SH-SY5Y (cell line): Measurements from ENCODE around the gene ALG6.

Experiments used
- GATA2 ChIP-seq: IDR thresholded peaks from 2 replicates; pipeline ENCODE4 v1.6.1; 2011; ENCODE audit warnings: mild to moderate bottlenecking, low read depth, low read length
- GATA3 ChIP-seq: IDR thresholded peaks from 2 replicates; pipeline ENCODE4 v1.6.1; 2011; ENCODE audit warnings: low read depth, mild to moderate bottlenecking, low read length, moderate library complexity

ALG6 gene

DNA sequence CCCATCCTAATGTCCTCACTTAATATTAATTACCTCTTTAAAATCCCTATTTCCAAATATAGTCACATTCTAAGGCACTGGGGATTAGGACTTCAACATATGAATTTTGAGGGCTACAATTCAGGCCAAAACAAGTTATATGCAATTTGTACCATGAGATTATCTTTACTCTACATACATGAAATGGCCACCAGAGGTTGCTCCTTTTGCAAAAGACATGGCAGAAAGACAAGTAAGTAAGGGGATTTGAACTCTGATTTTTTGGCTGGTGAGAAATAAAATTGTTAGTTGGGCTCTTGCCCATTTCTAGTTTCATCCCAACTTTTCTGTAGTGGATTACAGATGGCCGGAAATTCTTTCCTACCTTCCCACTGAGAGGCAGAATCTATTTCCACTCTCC is 4.8 kb upstream of the ALG6 start:
- no peak for TF ChIP-seq GATA2

DNA sequence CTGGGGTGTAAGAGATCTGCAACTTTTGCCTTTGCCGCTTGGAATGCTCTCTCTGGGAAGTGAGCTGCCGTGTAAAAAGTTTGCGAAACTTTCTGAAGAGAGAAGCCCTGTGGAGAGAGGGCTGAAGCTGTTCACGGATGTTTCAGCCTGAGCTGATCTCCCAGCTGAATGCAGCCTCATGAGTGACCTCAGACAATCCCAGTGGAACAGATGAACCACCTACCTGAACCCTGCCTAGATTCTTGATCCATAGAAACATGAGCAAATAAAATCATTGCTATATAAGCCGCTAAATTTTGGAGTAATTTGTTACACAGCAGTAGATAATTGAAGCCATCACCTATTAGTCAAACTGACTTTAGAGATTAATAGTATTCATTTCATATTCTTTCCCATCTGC is 4.4 kb upstream of the ALG6 start:
- TF ChIP-seq GATA3 (no peak), GATA2 (no peak)

DNA sequence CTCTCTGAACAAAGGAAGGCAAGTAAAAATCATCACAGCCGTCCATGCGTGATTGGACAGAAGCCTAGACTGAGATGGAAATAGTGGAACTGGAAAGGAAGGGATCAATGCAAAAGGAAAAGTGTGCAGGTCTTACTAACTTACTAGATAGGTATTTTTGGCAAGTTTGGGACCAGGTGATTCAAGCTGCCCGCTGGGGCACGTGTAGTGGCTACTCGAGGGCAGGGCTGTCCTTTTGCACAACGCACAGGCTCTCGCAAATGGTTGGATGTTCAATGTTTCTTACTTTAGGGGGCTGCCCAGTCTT is 566 bp upstream of the ALG6 start:
- TF ChIP-seq GATA3 = no peak
- no peak for TF ChIP-seq GATA2

DNA sequence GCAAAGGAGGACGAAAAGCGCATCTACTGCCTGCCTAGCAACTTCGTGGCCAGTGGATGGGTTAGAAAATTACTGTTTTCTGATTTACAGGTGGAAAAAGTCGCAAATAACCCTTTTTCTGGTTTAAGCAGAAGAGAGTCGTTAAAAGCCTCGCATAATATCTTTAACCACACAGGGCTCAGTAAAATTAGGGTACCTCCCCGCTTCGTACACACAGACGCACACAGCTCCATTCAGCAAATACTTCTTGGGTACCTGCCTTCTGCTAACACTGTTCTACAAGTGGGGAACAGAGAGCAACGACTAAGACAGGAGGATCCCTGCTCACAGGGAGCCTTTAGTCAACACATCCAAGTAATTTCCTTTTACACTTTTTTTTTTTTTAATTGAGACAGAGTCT is 704 bp downstream of the ALG6 start:
- TF ChIP-seq GATA2 (no peak), GATA3 (no peak)

DNA sequence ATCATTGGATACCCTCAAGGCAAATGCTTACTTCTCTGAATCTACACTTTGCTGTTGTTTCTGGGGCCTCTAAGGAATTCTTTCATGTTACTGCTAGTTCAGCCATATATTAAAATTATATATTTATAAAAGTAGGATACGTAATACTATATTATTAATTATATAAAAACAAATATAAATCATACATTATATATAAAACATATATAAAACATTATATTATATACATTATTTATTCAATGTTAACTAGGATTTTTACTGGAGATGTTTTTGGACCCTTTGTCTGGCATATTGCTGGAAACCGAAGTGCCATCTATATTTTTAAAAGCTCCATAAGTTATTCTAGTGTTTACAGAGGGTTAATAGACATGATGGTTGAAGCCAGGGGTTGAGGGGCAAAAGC is 12.2 kb downstream of the ALG6 start:
- TF ChIP-seq GATA2 = no peak
- TF ChIP-seq GATA3 = no peak

DNA sequence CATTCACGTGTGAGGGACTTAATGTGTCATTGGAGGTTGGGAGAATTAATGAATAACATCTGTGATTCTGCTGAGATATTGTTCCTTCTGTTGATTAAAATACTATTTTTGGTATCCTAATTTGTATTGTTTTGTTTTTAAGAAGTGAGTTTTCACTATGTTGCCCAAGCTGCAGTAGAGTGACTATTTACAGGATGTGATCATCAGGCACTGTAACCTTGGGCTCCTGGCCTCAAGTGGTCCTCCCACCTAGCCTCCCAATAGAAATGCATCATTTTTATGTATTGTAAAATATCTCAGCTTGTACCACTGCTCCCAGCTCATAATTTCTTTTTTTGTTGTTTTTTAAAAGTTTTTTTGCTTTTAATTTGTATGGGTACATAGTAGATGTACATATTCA is 14.3 kb downstream of the ALG6 start:
- TF ChIP-seq GATA3 (no peak), GATA2 (no peak)

DNA sequence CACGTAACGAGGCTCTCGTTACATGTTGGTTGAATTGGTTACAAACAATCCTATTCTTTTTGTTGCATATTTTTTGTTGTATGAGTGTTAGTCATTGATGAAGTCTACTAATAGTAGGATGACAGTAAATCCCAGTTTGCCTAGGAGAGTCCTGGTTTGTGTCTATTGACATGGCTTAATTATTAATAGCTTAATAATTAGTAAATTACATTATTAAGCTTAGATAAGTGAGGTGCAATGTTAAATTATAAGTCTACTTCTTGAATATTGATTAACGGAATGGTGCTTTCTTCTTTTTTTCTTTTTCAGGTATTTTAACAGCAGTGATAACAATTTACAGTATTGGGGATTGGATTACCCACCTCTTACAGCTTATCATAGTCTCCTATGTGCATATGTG is 34.5 kb downstream of the ALG6 start:
- TF ChIP-seq GATA2 (no peak), GATA3 (no peak)

DNA sequence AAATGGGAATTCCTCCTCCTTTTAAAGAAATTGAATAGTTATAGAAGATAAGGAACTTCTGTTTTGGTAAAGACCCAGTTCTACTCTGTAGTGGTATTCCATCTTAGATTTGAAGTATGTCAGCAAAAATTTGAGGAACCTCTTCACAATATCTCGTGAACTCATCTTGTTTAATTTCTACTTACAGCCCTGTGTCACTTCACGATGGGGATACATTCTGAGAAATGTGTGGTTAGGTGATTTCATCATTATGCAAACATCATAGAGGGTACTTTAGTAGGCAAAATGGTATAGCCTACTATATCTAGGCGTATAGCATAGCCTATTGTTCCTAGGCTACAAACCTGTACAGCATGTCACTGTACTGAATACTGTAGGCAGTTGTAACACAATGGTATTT is 36.0 kb downstream of the ALG6 start:
- TF ChIP-seq GATA3 (no peak), GATA2 (no peak)

DNA sequence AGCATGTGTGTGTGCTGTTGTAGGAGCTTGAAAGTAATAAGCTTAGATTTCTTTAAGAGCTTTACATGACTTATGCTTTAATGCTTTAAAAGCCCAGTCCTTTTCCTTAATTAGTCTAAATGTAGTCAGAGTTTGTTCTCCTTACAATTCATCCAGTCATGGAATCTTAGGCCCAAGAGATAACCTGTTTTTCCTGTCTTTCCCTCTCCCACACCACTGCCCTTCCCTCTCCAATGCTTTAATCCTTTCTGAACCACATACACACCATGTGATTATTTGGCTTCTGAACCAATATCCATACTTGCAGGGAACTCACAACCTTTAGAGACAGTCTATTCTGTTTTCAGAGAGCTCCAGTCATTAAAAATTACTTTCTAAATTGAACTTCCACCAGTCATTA is 37.6 kb downstream of the ALG6 start:
- TF ChIP-seq GATA2 = no peak
- TF ChIP-seq GATA3 = no peak

DNA sequence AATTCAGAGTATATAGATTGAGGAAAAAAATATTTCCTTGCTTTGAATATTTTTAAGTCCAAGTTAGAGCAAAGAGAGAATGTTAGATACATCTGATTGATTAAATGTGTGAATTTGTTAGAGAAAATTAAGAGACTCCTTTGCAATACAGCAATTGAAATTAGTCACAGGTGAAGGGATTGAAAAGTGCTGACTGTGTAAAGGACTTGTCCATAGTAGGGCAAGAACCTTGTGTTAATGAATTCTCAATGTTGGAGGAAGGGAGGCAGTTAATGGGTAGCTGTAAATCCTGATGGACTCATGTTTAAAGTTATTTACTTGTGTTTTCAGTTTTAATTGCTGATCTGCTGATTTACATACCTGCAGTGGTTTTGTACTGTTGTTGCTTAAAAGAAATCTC is 38.6 kb downstream of the ALG6 start:
- TF ChIP-seq GATA3 (no peak), GATA2 (no peak)

DNA sequence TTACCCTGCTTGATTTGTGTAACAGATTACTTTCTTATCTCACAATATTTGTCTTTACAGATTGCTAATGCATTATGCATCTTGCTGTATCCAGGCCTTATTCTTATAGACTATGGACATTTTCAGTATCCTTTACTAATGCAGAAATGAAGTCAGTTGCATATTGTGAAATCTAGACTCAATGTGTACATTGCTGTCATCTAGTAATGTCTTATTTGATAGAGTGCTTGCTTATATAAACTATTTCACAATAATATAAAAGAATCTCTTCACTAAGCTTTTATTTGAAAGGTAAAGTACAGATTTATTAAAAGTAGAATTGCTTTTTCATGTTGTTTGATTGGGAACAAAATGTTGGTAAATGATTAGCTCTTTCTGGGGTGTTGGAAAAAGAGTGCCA is 39.6 kb downstream of the ALG6 start:
- TF ChIP-seq GATA2 (no peak), GATA3 (no peak)

DNA sequence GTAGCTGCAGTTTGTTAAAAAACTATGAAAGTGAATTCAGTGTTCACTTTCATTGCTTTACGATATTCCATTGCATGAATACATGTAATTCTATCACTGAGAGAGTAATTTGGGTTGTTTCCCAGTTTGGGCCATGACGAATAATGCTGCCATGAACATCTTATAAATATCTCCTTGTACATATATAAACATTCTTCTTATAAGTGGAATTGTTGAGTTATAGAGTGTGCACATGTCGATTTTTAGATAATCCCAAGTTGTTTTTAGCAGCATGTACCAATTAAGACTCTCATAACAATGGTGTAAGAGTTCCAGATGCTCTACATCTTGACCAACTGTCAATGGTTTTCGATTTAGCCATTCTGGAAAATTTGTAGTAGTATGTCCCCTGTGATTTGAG is 40.9 kb downstream of the ALG6 start:
- TF ChIP-seq GATA2 (no peak), GATA3 (no peak)

DNA sequence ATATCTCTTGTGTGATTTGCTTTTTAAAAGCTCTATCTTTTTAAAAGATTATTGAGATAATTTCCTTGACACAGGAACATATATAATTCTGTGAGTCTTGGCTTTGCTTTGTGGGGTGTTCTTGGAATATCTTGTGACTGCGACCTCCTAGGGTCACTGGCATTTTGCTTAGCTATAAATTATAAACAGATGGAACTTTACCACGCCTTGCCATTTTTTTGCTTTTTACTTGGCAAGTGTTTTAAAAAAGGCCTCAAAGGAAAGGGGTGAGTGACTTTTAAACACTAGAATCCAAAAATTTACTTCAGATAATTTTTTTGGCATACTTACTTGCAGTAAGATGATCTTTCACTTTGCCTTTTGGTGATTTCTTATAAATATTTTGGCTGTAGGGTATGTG is 43.6 kb downstream of the ALG6 start:
- TF ChIP-seq GATA2 (no peak), GATA3 (no peak)

DNA sequence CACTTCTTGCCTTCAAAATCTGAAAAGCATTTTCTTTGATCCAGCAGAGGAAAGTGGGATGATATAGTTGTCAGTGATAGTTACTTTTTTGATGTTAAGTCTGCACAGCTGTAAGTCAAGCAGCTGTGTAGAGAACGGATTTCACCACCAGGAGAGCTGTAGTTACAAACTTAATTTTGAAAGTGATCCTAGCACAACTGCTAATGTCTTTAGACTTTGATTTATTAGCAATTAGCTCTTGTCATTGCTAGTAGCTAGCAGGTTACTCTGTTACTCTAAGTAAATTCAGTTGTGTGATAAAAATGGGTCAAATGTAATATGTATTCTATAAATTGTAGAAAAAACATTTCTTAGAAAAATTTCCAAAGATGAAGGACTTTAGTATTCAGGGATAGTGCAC is 46.0 kb downstream of the ALG6 start:
- TF ChIP-seq GATA3 (no peak), GATA2 (no peak)

DNA sequence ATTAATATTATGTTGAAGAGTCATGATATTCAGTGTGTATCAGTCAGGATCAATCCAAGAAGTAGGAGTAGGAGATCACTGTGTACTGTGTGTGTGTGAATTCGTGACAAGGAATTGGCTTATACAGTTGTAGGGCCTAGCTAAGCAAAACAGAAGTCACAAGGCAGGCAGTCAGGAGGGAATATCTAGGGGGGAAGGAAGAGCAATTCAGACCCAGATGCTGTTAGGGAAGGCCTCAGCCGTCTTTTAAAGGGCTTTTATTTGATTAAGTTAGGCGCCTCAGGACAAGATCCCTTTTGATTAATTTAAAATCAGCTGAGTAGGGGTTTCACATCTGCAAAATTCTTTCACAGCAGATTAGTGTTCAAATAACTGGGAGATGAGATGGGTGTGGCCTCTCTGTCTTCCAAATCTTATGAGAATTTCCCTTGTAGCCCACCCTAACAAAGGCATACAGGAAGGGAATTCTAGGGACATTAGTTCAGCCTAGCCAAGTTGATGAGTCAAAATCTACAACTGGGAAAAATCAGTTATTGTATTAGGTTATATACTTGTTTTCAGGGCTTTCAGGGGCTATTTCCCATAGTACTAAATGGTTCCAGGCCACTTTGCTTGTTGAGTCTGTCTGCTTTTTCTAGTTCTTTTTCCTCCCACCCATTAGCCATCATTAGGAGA is 47.4 kb downstream of the ALG6 start:
- TF ChIP-seq GATA2 (no peak), GATA3 (no peak)

DNA sequence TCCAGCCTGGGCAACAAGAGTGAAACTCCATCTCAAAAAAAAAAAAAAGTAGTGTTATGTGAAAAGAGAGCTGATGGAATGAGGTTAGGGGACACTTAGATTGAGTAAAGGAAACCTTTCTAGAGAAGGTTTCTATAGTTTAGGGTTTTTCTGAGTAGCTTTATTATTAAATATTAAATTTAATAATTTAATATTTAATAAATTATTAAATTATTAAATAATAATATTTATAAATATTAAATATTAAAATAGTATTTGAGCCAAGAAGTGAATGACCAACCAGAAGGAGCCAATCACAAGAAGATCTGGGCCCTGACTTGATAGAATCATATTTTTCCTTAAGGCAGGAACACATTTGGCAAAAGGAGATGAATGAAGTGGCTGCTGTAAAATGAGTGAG is 50.7 kb downstream of the ALG6 start:
- TF ChIP-seq GATA2 (no peak), GATA3 (no peak)
